ENCODE results near the gene MAJIN.

Gene MAJIN

DNA sequence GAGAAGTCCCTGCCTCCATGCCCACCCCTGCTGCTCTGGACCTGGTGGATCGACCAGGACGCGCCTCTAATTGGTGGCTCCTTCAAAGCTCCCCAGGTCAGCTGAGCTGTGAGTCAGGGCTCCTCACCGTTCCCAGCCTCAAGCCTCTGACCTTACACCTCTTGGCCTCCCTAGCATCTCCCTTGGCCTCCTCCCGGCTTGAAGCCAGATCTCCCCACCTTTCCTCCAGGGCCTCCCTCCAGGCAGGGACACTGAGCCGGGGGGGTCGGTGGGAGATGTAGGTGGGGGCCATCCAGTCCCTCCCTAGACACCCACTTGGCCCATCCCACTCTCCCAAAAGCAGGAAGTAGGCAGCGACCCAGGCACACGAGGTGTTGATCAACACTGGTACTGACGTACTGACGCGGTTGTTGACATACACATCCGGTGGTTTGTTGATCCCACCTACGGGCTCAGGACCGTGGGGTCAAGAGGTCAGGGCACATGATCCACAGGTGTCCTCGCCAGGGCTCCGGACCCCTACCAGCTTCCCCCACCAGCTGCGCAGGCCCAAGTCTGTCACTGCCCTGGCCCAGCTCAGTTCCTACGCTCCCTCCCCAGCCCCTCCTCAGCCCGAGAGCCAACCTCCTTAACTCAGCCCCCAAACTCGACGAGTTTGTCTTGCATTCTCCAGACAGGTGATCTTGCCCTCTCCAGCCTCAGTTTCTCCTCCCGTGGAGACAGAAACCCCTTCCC, 55.7 kb downstream of the MAJIN start:
- H3K79me1 ChIP-seq (ENCODE audit: low read length): peaks cover 6% of the 10 kb centered on the region
- H2BK12ac ChIP-seq (ENCODE audit: low read length): no peak overlapping the region
- peak overlapping the region; percentile 0 for H3K27ac ChIP-seq (ENCODE audit: low read depth, low read length)
- peak overlapping the region; percentile 26 for H2BK120ac ChIP-seq (ENCODE audit: insufficient read depth, low read length, poor library complexity)
- H3K9ac ChIP-seq (ENCODE audit: low read length): peak overlapping the region; percentile 77
- no peak overlapping the region for H2AK5ac ChIP-seq (ENCODE audit: low read length)
- DNase-seq: peak; percentile 23 to 48
- H2AFZ ChIP-seq (ENCODE audit: insufficient read depth, low read length, poor library complexity): peak overlapping the region; percentile 24
- peak overlapping the region; percentile 28 for H2BK5ac ChIP-seq (ENCODE audit: low read depth, low read length, poor library complexity)
- no peak overlapping the region for H3K23ac ChIP-seq (ENCODE audit: low read length)
- peak overlapping the region; percentile 58 for H3K18ac ChIP-seq (ENCODE audit: low read length)
- H3K14ac ChIP-seq (ENCODE audit: low read length): peak overlapping the region; percentile 79
- H3K4ac ChIP-seq (ENCODE audit: low read depth, low read length): no peak overlapping the region
- H3K4me1 ChIP-seq (ENCODE audit: control insufficient read depth in 1 of 2, insufficient read depth in 2 of 2, low read length in 2 of 2): peaks cover 4 to 8% of the 10 kb centered on the region in 2 experiments
- H3K9me3 ChIP-seq (ENCODE audit: insufficient read depth, low read depth, low read length): peaks cover 2% of the 10 kb centered on the region
- no CpG with 5 or more reads among the region's 23 CpGs for WGBS (ENCODE audit: extremely low coverage, insufficient coverage, insufficient read length)
- H4K12ac ChIP-seq (ENCODE audit: low read depth, low read length): no peak overlapping the region
- H3K4me3 ChIP-seq (ENCODE audit: low read depth, low read length): peak overlapping the region; percentile 77
- peaks cover 4% of the 10 kb centered on the region for H3K79me2 ChIP-seq (ENCODE audit: control insufficient read depth, insufficient read depth, low read length, poor library complexity)
- peak overlapping the region; percentile 64 for H4K91ac ChIP-seq (ENCODE audit: low read depth, low read length)
- H4K8ac ChIP-seq (ENCODE audit: low read depth, low read length): peak overlapping the region; percentile 64
- peak overlapping the region; percentile 75 for H3K4me2 ChIP-seq (ENCODE audit: low read length)
- H3K36me3 ChIP-seq (ENCODE audit: control insufficient read depth in 1 of 2, insufficient read depth in 2 of 2, low read length in 2 of 2): peaks cover 29 to 31% of the 10 kb centered on the region in 2 experiments
- H3K27me3 ChIP-seq (ENCODE audit: insufficient read depth, low read length): no peaks in the 10 kb centered on the region

DNA sequence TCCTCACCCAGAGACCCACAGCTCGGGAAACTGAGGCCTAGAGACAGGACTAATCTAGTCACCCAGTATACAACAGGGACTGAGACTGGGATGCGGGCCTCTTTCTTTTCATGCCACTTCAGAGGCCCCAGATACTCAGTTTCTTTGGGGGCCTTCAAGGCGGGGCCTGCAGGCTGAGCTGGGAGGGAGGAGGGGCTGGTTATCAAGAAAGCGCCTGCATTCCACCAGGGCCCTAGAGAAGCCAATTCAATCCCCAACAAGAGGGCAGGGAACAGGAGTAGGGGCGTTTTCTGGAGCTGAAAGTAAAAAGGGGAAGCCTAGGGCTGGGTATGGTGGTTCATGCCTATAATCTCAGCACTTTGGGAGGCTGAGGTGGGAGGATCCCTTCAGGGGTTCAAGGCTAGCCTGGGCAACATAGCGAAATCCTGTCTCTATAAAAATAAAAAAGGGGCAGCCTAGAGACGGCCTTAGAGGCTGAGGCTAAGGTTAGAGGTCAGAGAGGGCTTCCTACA, 56.5 kb downstream of the MAJIN start:
- H3K36me3 ChIP-seq (ENCODE audit: control insufficient read depth in 1 of 2, insufficient read depth in 2 of 2, low read length in 2 of 2): peaks cover 37 to 39% of the 10 kb centered on the region in 2 experiments
- no peak overlapping the region for H2AK5ac ChIP-seq (ENCODE audit: low read length)
- peaks cover 4% of the 10 kb centered on the region for H3K79me2 ChIP-seq (ENCODE audit: control insufficient read depth, insufficient read depth, low read length, poor library complexity)
- peak overlapping the region; percentile 75 for H3K4me2 ChIP-seq (ENCODE audit: low read length)
- no peak for DNase-seq
- H4K8ac ChIP-seq (ENCODE audit: low read depth, low read length): no peak overlapping the region
- no peak overlapping the region for H2BK5ac ChIP-seq (ENCODE audit: low read depth, low read length, poor library complexity)
- H3K27ac ChIP-seq (ENCODE audit: low read depth, low read length): no peak overlapping the region
- no peak overlapping the region for H3K4me3 ChIP-seq (ENCODE audit: low read depth, low read length)
- no peak overlapping the region for H2AFZ ChIP-seq (ENCODE audit: insufficient read depth, low read length, poor library complexity)
- H3K4me1 ChIP-seq (ENCODE audit: control insufficient read depth in 1 of 2, insufficient read depth in 2 of 2, low read length in 2 of 2): peaks cover 4 to 8% of the 10 kb centered on the region in 2 experiments
- no peak overlapping the region for H2BK12ac ChIP-seq (ENCODE audit: low read length)
- no peak overlapping the region for H3K14ac ChIP-seq (ENCODE audit: low read length)
- no peaks in the 10 kb centered on the region for H3K27me3 ChIP-seq (ENCODE audit: insufficient read depth, low read length)
- peaks cover 6% of the 10 kb centered on the region for H3K79me1 ChIP-seq (ENCODE audit: low read length)
- no peak overlapping the region for H3K4ac ChIP-seq (ENCODE audit: low read depth, low read length)
- H3K23ac ChIP-seq (ENCODE audit: low read length): no peak overlapping the region
- H4K12ac ChIP-seq (ENCODE audit: low read depth, low read length): no peak overlapping the region
- peak overlapping the region; percentile 11 for H3K18ac ChIP-seq (ENCODE audit: low read length)
- no peak overlapping the region for H2BK120ac ChIP-seq (ENCODE audit: insufficient read depth, low read length, poor library complexity)
- no CpG with 5 or more reads among the region's 7 CpGs for WGBS (ENCODE audit: extremely low coverage, insufficient coverage, insufficient read length)
- no peak overlapping the region for H3K9ac ChIP-seq (ENCODE audit: low read length)
- H4K91ac ChIP-seq (ENCODE audit: low read depth, low read length): peak overlapping the region; percentile 40
- H3K9me3 ChIP-seq (ENCODE audit: insufficient read depth, low read depth, low read length): peaks cover 2% of the 10 kb centered on the region

DNA sequence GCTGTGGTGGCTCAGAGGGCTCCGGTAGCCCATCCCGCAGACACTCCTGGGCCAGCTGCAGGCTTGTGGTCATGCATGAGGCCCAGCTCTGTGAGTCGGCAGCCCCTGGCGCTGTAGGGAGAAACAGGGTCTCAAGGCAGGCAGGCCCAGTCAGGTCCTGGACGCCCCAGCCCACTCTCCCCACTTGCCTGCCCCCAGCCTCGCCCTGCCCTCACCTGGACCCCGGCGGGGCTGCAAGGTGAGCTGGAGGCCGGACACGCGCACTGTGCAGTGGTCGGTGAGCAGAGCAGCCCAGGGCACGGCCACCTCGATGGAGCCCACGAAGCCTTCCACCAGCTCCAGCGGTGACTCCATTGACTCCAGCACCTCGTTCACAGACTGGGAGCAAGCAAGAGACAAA, 57.8 kb downstream of the MAJIN start:
- no peak overlapping the region for H2BK12ac ChIP-seq (ENCODE audit: low read length)

DNA sequence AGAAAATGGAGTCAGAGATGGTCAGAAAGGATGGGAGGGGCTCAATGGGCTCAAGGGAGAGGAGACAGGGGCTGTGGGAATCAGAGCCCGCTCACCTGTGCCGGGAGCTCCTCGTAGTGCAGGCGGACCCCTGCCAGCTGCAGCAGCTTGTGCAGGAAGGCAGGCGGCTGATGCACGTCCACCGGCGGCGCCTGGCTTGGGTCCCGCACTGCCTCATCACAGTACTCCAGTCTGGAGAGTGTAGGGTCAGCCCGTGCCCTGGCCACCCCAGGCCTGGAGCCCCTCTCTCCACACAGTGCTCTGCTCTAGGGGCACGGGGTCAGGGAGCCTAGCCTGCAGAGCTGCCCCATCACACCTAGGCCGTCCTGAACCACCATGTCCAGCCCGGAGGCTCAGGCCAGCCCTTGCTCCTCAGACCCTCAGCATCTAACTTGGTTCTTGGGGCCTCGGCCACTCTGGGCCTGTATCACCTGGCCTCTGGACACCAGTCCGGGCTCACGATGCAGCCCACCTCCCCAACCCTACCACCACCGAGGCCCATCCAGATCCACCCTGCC, 58.7 kb downstream of the MAJIN start:
- H2AK5ac ChIP-seq (ENCODE audit: low read length): no peak overlapping the region
- no peak overlapping the region for H3K4ac ChIP-seq (ENCODE audit: low read depth, low read length)
- H3K36me3 ChIP-seq (ENCODE audit: control insufficient read depth in 1 of 2, insufficient read depth in 2 of 2, low read length in 2 of 2): peaks cover 56 to 59% of the 10 kb centered on the region in 2 experiments
- peaks cover 4% of the 10 kb centered on the region for H3K79me2 ChIP-seq (ENCODE audit: control insufficient read depth, insufficient read depth, low read length, poor library complexity)
- H2BK12ac ChIP-seq (ENCODE audit: low read length): no peak overlapping the region
- no peak overlapping the region for H4K12ac ChIP-seq (ENCODE audit: low read depth, low read length)
- DNase-seq: no peak
- H3K9ac ChIP-seq (ENCODE audit: low read length): no peak overlapping the region
- H3K79me1 ChIP-seq (ENCODE audit: low read length): peaks cover 6% of the 10 kb centered on the region
- no peaks in the 10 kb centered on the region for H3K27me3 ChIP-seq (ENCODE audit: insufficient read depth, low read length)
- H3K4me3 ChIP-seq (ENCODE audit: low read depth, low read length): no peak overlapping the region
- H3K27ac ChIP-seq (ENCODE audit: low read depth, low read length): no peak overlapping the region
- no CpG with 5 or more reads among the region's 18 CpGs for WGBS (ENCODE audit: extremely low coverage, insufficient coverage, insufficient read length)
- H2BK5ac ChIP-seq (ENCODE audit: low read depth, low read length, poor library complexity): no peak overlapping the region
- no peak overlapping the region for H3K18ac ChIP-seq (ENCODE audit: low read length)
- no peak overlapping the region for H2AFZ ChIP-seq (ENCODE audit: insufficient read depth, low read length, poor library complexity)
- H3K4me1 ChIP-seq (ENCODE audit: control insufficient read depth in 1 of 2, insufficient read depth in 2 of 2, low read length in 2 of 2): peaks cover 4 to 8% of the 10 kb centered on the region in 2 experiments
- H3K4me2 ChIP-seq (ENCODE audit: low read length): no peak overlapping the region
- no peak overlapping the region for H2BK120ac ChIP-seq (ENCODE audit: insufficient read depth, low read length, poor library complexity)
- no peak overlapping the region for H3K14ac ChIP-seq (ENCODE audit: low read length)
- H3K23ac ChIP-seq (ENCODE audit: low read length): no peak overlapping the region
- no peak overlapping the region for H4K91ac ChIP-seq (ENCODE audit: low read depth, low read length)
- peaks cover 2% of the 10 kb centered on the region for H3K9me3 ChIP-seq (ENCODE audit: insufficient read depth, low read depth, low read length)
- H4K8ac ChIP-seq (ENCODE audit: low read depth, low read length): no peak overlapping the region

More for the DNA sequence above, 57.8 kb downstream of the MAJIN start:
- H4K91ac ChIP-seq (ENCODE audit: low read depth, low read length): no peak overlapping the region
- H3K4me2 ChIP-seq (ENCODE audit: low read length): no peak overlapping the region
- H3K4me1 ChIP-seq (ENCODE audit: control insufficient read depth in 1 of 2, insufficient read depth in 2 of 2, low read length in 2 of 2): peaks cover 4 to 8% of the 10 kb centered on the region in 2 experiments
- H3K4me3 ChIP-seq (ENCODE audit: low read depth, low read length): no peak overlapping the region
- H3K23ac ChIP-seq (ENCODE audit: low read length): no peak overlapping the region
- WGBS (ENCODE audit: extremely low coverage, insufficient coverage, insufficient read length): no CpG with 5 or more reads among the region's 17 CpGs
- H3K36me3 ChIP-seq (ENCODE audit: control insufficient read depth in 1 of 2, insufficient read depth in 2 of 2, low read length in 2 of 2): peaks cover 49 to 52% of the 10 kb centered on the region in 2 experiments
- H2BK120ac ChIP-seq (ENCODE audit: insufficient read depth, low read length, poor library complexity): no peak overlapping the region
- no peak overlapping the region for H3K27ac ChIP-seq (ENCODE audit: low read depth, low read length)
- no peak overlapping the region for H3K18ac ChIP-seq (ENCODE audit: low read length)
- peaks cover 6% of the 10 kb centered on the region for H3K79me1 ChIP-seq (ENCODE audit: low read length)
- H3K9ac ChIP-seq (ENCODE audit: low read length): no peak overlapping the region
- H3K27me3 ChIP-seq (ENCODE audit: insufficient read depth, low read length): no peaks in the 10 kb centered on the region
- no peak overlapping the region for H2AK5ac ChIP-seq (ENCODE audit: low read length)
- no peak overlapping the region for H2AFZ ChIP-seq (ENCODE audit: insufficient read depth, low read length, poor library complexity)
- no peak overlapping the region for H2BK5ac ChIP-seq (ENCODE audit: low read depth, low read length, poor library complexity)
- no peak overlapping the region for H4K8ac ChIP-seq (ENCODE audit: low read depth, low read length)
- no peak overlapping the region for H3K14ac ChIP-seq (ENCODE audit: low read length)
- H3K4ac ChIP-seq (ENCODE audit: low read depth, low read length): no peak overlapping the region
- H4K12ac ChIP-seq (ENCODE audit: low read depth, low read length): no peak overlapping the region
- H3K9me3 ChIP-seq (ENCODE audit: insufficient read depth, low read depth, low read length): peaks cover 2% of the 10 kb centered on the region
- H3K79me2 ChIP-seq (ENCODE audit: control insufficient read depth, insufficient read depth, low read length, poor library complexity): peaks cover 4% of the 10 kb centered on the region
- no peak for DNase-seq

Data from trophoblast cell (in vitro differentiated cells and primary cell).